IPS DF 6.9 (cell line): ENCODE measurements around the gene ADCY2.

Experiments used
- DNase-seq: peaks from one replicate; pipeline ENCODE4 v3.0.0-alpha.2; 2013; ENCODE audit warnings: low read depth, low spot score
- H3K27ac ChIP-seq: one replicate; pipeline ENCODE4 v1.5.1; 2013; ENCODE audit warnings: low read length, control low read depth
- H3K27me3 ChIP-seq: 2 replicates; pipeline ENCODE4 v1.6.1; 2013; ENCODE audit warnings: mild to moderate bottlenecking, low read length; ENCODE audit not compliant: control insufficient read depth, insufficient read depth
- H3K36me3 ChIP-seq: 2 replicates; pipeline ENCODE4 v1.6.1; 2013; ENCODE audit warnings: low read length; ENCODE audit not compliant: control insufficient read depth, insufficient read depth
- H3K4me1 ChIP-seq: 2 replicates; pipeline ENCODE4 v1.6.1; 2013; ENCODE audit warnings: low read length; ENCODE audit not compliant: control insufficient read depth, insufficient read depth
- H3K4me3 ChIP-seq: 2 replicates; pipeline ENCODE4 v1.5.1; 2013; ENCODE audit warnings: mild to moderate bottlenecking, low read length
- H3K9me3 ChIP-seq: 2 replicates; pipeline ENCODE4 v1.6.1; 2013; ENCODE audit warnings: low read length, inconsistent platforms; ENCODE audit not compliant: control insufficient read depth, insufficient read depth
- WGBS: extraction: QIAGEN DNeasy Blood & Tissue Kit; methylation state at CpG from one replicate; pipeline ENCODE4 v1.1.7; 2013; ENCODE audit warnings: mixed read lengths, missing lambda C conversion rate; ENCODE audit not compliant: insufficient read length, insufficient coverage; 5-methylcytosine and 5-hydroxymethylcytosine counted together

The ADCY2 gene

GRCh38 chr5:7745882-7746610 is 350.1 kb downstream of the ADCY2 start:
- H3K4me1 ChIP-seq, result no peaks in the 10 kb centered on the region; the same call in 1 of the 2 replicates
- DNase-seq, result peak; percentile 55
- no peaks in the 10 kb centered on the region for H3K27me3 ChIP-seq
- no peak overlapping the region for H3K4me3 ChIP-seq
- no peak overlapping the region for H3K27ac ChIP-seq
- no CpG with 5 or more reads among the region's 11 CpGs for WGBS
- no peaks in the 10 kb centered on the region for H3K9me3 ChIP-seq
- no peaks in the 10 kb centered on the region for H3K36me3 ChIP-seq

GRCh38 chr5:7747728-7748127 is 351.8 kb downstream of the ADCY2 start:
- no peaks in the 10 kb centered on the region for H3K36me3 ChIP-seq
- no peaks in the 10 kb centered on the region for H3K9me3 ChIP-seq
- H3K4me1 ChIP-seq, result no peaks in the 10 kb centered on the region; the same call in 1 of the 2 replicates
- no peak overlapping the region for H3K4me3 ChIP-seq
- no peak overlapping the region for H3K27ac ChIP-seq
- no peak for DNase-seq
- no peaks in the 10 kb centered on the region for H3K27me3 ChIP-seq
- no CpG with 5 or more reads among the region's 6 CpGs for WGBS

- H3K4me3 ChIP-seq, result no peak overlapping the region
- no peaks in the 10 kb centered on the region; the same call in 1 of the 2 replicates for H3K4me1 ChIP-seq
- no peak overlapping the region for H3K27ac ChIP-seq
- no CpG with 5 or more reads among the region's 7 CpGs for WGBS
- no peak for DNase-seq
- H3K9me3 ChIP-seq, result no peaks in the 10 kb centered on the region
- H3K27me3 ChIP-seq, result no peaks in the 10 kb centered on the region
- H3K36me3 ChIP-seq, result no peaks in the 10 kb centered on the region
These were observed 353.7 kb downstream of the ADCY2 start for GRCh38 chr5:7749626-7750025.

GRCh38 chr5:7751874-7752273 is 355.9 kb downstream of the ADCY2 start:
- Histone ChIP-seq H3K27me3 (no peaks in the 10 kb centered on the region), H3K4me3 (no peak overlapping the region), H3K9me3 (no peaks in the 10 kb centered on the region), H3K4me1 (no peaks in the 10 kb centered on the region), H3K27ac (no peak overlapping the region), H3K36me3 (peaks cover 3% of the 10 kb centered on the region; the same call in 1 of the 2 replicates)
- no peak for DNase-seq
- no CpG with 5 or more reads among the region's 5 CpGs for WGBS

GRCh38 chr5:7753181-7753580 is 357.2 kb downstream of the ADCY2 start:
- H3K27ac ChIP-seq, result no peak overlapping the region
- DNase-seq, result no peak
- peaks cover 6% of the 10 kb centered on the region; the same call in 1 of the 2 replicates for H3K36me3 ChIP-seq
- H3K27me3 ChIP-seq, result no peaks in the 10 kb centered on the region
- no peaks in the 10 kb centered on the region for H3K4me1 ChIP-seq
- H3K9me3 ChIP-seq, result no peaks in the 10 kb centered on the region
- no CpG with 5 or more reads among the region's 3 CpGs for WGBS
- H3K4me3 ChIP-seq, result no peak overlapping the region

GRCh38 chr5:7753596-7753995 is 357.7 kb downstream of the ADCY2 start:
- Histone ChIP-seq H3K4me1 (no peaks in the 10 kb centered on the region), H3K27me3 (no peaks in the 10 kb centered on the region), H3K9me3 (no peaks in the 10 kb centered on the region), H3K4me3 (no peak overlapping the region), H3K27ac (no peak overlapping the region), H3K36me3 (peaks cover 6% of the 10 kb centered on the region)
- DNase-seq, result no peak
- no CpG with 5 or more reads among the region's 1 CpG for WGBS

- Histone ChIP-seq H3K9me3 (no peaks in the 10 kb centered on the region), H3K27ac (no peak overlapping the region), H3K36me3 (peaks cover 10% of the 10 kb centered on the region), H3K27me3 (no peaks in the 10 kb centered on the region), H3K4me3 (no peak overlapping the region), H3K4me1 (no peaks in the 10 kb centered on the region)
- WGBS, result no CpG with 5 or more reads among the region's 6 CpGs
- no peak for DNase-seq
These were observed 358.6 kb downstream of the ADCY2 start for GRCh38 chr5:7754490-7754889.

GRCh38 chr5:7754997-7755596 is 359.2 kb downstream of the ADCY2 start:
- H3K9me3 ChIP-seq, result no peaks in the 10 kb centered on the region
- WGBS, result no CpG with 5 or more reads among the region's 13 CpGs
- no peaks in the 10 kb centered on the region for H3K27me3 ChIP-seq
- H3K4me1 ChIP-seq, result no peaks in the 10 kb centered on the region
- DNase-seq, result peak; percentile 45
- H3K4me3 ChIP-seq, result no peak overlapping the region
- H3K36me3 ChIP-seq, result peaks cover 10% of the 10 kb centered on the region
- no peak overlapping the region for H3K27ac ChIP-seq

GRCh38 chr5:7755958-7756357 is 360.0 kb downstream of the ADCY2 start:
- H3K36me3 ChIP-seq, result peaks cover 10% of the 10 kb centered on the region
- H3K27ac ChIP-seq, result no peak overlapping the region
- no peak overlapping the region for H3K4me3 ChIP-seq
- no peaks in the 10 kb centered on the region for H3K9me3 ChIP-seq
- H3K27me3 ChIP-seq, result no peaks in the 10 kb centered on the region
- no CpG with 5 or more reads among the region's 5 CpGs for WGBS
- no peaks in the 10 kb centered on the region for H3K4me1 ChIP-seq
- DNase-seq, result no peak

GRCh38 chr5:7756453-7756852 is 360.5 kb downstream of the ADCY2 start:
- Histone ChIP-seq H3K4me1 (no peaks in the 10 kb centered on the region), H3K36me3 (peaks cover 10% of the 10 kb centered on the region), H3K27ac (no peak overlapping the region), H3K4me3 (no peak overlapping the region), H3K27me3 (no peaks in the 10 kb centered on the region), H3K9me3 (no peaks in the 10 kb centered on the region)
- DNase-seq, result no peak
- no CpG with 5 or more reads among the region's 4 CpGs for WGBS
